HT-29 (cell line): ENCODE results near the gene DRAM1. TPM values are rescaled to one million over a fixed set of nuclear protein-coding genes. Genes with fewer than 3 reads are reported as not detected.

Experiments
- DNase-seq: peaks from one replicate; pipeline ENCODE4 v3.0.0-alpha.2; 2015; ENCODE audit warnings: low spot score
- total RNA-seq: library from RNA; depleted of rRNA; stranded (reverse); fragments of >200 nt; shearing (Covaris generic); gene quantifications from 2 replicates; pipeline ENCODE4 v1.2.3, GENCODE V29; 2014

Gene DRAM1
- total RNA-seq, 1 experiment from 2014 or later = 1.1 TPM

DNA sequence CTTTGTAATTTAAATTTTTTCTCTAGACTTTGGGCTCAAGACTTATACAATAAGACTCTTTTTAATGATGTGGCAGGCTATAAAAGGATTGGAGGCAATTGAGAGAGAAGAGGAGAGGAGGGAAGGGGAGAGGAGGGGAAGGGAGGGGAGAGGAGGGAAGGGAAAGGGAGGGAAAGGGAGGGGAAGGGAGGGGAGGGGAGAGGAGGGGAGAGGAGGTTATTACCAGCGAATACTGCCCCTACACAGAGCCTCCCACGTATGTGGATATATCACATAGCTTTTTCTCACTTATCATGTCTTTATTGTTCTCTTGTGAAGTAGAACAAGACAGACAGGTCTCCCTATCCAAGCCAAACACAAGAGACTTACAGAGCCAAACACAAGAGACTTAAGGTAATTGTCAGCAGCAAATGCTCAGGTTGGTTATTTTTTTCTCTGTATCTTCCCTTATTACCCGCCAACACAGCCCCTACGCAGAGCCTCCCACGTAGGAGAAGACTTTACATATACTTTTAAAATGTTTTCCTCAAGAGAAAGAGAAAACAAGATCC is 63.1 kb downstream of the DRAM1 start:
- no peak for DNase-seq

DNA sequence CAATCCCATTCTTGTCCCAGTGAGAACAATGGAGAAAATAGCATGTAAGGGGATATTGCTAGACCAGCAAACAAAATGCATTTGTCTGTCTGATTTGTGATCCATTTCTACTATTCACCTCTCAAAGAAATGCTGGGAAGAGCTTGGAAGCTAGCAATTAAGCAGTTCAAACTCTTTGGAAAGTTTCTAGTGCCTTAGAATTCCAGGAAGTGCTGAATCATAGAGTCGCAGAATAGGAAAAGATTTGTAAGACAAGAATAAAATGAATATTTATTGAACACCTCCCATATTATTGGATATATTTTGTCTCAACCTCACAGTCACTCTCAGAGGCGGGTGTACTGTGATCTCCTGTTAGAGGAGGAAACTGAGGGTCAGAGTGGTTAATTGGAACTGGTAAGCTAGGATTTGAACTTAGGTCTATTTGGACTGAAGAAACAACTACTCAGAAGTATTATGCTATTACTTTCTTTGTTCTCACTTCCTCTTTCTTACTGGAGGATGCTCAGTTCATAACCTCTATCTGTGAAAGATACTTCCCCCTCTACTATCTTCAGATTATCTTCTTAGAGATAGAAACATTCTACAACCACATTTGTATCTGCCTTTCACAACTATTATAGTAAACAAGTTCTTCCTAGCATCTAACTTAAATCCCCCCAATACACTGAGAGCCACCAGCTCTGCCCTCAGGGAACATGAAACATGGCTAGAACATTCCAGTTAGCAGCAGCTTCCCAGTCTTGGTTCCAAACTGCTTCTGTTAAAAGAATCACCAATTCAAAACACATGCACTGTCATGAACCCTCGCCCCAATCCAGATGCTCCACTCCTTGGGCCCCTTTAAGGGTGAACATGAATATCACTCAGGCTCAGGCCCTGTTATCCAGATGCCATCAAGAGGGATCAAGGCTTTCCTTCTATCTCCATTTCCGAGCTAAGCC is 64.2 kb downstream of the DRAM1 start:
- DNase-seq = no peak

DNA sequence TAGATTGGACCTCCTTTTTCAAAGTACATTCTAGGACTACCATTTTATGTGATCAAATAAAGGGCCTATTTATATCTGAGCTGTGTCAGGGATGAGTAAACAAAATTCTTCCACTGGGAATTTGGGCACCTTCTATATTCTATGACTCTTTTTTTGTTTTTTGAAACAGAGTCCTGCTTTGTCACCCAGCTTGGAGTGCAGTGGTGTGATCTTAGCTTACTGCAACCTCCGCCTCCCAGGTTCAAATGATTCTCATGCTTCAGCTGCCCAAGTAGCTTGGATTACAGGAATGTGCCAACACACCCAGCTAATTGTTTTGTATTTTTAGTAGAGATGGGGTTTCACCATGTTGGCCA is 64.8 kb downstream of the DRAM1 start:
- DNase-seq = no peak

DNA sequence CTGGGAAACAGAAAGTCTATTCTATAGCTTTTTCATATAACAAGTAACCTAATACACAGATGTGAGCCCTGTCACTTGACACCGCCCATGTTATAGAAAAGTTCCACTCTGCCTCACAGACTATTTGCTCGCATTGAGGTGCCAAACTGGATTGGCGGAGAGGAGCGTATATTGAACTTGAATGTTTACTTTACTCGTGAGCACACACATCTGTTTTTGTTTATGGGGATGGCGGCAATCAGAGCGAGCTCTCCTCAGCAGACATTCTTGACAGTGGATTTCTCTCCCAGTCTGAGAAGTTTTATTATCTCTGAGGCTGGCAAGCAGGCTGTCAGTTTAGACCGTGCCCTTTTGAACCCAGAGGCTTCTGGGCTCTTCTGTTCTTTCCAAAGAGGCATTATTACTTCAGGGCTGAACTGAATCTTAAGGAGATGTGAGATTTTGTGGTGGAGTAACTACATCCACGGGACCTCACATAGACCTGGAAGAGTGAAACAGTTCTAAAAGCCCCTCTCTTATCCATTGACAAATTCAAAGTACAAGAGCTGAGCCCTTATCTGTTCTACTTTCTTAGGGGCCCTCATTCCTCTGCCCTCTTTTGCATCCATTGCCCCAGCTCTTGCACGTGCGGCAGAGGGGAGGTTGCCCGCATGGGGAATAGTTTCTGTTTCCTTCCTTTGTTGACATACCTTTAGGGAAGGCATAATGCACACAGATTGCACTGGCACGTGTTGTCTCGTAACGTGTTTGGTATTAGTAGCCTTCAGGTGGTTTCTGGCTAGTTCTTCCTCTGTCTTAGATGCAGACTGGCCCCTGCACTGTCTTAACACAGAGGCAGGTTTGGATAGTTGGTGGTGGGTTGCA is 68.2 kb downstream of the DRAM1 start:
- DNase-seq = no peak

DNA sequence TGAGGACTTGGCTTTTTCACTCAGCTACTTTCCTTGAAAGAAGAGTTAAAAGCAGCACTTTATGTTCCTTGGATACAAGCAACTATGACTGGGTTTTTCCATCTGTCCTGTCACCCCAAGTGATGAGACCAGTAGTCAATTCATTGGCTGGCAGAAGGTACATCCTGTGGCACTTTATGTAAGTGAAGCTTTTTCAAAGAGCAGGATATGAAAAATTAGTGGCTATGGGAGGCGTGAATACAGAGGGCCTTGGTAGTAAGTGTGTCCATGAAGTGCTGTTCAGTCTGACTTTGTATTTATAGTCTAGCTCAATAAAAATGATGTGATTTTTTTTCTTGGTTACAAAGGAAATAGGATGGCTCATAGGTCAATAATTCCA is 68.8 kb downstream of the DRAM1 start:
- no peak for DNase-seq

DNA sequence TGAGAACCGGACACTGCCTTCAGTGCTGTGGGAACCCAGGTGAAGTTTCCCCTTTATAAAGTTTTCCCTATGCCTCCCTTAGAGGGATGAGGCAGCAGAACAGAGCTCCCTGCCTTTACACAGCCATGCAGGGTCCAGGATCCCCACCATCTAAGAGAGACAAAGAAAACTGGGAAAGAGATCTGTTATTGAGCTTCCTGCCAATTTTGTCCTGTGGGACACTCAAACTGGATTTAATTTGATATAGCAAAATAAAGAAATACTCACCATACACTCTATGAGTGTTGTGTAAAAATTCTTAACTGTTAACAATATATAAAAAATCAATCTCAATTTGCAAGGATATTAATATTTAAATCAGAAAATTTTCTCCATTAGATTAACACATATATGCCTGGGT is 69.9 kb downstream of the DRAM1 start:
- DNase-seq = no peak

DNA sequence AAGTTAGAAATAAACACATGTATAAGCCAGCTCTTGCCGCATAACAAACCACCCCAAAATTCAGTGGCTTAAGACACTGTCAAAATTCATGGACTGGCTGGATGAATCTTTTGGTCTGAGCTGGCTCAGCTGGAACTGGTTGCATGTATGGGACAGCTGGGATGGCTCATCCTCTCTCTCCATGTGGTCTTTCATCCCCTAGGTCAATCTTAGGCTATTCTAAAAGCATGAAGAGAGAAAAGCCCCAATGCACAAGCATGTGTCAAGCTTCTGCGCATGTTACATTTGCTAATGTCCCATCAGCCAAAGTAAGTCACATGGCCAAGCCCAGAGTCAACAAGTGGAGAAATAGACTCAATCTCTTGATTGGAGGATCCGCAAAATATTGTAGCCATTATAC is 71.0 kb downstream of the DRAM1 start:
- DNase-seq = no peak

DNA sequence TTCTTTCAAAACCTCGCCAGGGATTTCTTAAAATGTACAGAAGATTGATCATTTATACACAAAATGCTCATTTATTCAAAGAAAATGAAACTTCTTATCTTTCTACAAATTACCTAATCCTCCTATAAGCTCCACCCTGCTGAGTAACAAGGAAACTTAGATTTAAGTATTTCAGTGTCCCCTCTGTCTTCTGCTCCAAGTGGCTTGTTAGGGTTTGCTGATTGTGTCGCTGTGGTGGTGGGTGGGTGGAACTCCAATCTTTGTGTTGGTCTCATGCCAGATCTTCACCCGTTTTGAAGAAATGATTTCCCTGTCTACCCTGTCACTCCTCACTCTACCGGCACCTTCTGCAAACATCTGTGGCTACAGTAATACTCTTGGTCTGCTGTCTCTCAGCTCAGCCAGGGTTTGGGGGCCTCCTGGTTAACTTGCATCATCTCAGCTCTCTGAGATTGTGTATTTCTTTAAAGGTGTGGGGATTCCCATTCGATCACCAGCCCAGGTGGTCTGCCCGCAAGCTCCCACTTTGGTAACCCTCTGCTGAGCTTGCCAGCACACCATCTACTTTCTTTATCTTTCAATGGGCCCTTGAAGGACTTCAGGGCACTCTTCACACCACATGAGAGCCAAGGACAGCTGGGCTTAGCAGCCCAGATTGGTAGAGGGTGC is 73.8 kb downstream of the DRAM1 start:
- DNase-seq = no peak

DNA sequence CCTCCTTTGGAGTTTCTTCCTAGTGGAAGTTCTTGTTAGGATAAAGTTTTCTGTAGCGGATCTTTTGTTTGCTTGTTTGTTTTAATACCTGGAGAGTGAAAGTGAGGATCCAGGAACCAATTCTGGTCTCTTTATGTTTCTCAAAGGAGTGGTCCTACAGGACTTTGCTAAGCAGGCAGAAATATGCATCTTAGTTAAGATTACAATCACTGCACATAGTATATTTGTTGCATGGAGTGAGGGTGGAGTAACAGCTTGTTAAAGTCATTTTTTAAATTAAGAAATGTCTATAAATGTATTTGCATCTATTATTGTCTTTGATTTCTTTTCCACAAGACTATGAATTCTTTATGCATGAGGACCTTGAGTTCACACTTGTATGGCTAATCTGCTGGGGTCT is 76.7 kb downstream of the DRAM1 start:
- DNase-seq = no peak

DNA sequence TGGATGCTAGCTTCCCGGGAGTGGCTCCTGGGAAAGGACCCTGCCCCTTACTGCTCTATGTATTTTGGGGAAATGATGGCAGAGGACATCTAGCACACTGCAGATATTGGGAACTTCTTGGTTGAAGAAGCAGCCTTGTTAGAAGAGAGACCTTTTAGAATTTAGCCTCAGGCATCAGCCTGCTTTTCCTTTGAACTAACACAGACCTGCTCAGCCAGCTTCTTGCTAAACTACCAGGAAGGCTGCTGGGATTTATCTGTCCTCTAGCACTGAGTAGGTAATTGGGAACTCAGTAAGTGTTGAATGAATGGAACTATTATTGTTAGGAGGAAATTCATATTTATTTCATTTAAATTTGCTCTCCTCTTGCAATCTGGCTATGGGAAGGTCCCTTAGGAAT is 77.3 kb downstream of the DRAM1 start:
- DNase-seq = no peak

DNA sequence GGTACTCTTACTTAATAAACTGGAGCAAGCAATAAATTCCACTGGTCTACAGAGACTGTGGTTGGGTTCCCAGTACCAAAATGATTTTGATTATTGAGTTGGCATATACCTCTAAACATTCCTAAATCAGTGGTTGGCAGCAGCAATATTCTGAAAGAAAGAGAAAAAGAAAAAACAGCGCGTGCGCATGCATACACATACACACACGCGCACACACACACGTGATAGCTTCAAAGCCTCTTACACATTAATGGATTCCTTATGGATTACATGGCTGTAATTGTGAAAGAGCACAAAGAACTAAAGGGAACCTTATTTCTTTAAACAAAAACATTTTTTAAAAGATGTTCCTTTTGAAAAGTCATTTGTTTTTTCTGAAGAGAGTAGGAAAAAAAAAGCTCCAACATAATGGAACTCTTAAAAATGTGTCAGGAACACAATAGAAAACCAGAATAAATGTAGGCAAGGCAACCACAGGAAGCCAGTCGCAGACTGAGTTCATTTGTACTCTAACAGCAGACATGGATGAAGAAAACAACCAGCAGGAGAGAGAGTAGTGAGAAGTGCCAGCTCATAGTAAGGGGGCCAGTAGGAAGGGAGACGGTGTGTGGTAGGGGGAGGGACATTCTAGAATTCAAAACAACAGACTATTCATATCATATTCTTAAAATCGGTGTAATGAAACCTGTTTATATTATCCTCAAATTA is 80.0 kb downstream of the DRAM1 start:
- no peak for DNase-seq

DNA sequence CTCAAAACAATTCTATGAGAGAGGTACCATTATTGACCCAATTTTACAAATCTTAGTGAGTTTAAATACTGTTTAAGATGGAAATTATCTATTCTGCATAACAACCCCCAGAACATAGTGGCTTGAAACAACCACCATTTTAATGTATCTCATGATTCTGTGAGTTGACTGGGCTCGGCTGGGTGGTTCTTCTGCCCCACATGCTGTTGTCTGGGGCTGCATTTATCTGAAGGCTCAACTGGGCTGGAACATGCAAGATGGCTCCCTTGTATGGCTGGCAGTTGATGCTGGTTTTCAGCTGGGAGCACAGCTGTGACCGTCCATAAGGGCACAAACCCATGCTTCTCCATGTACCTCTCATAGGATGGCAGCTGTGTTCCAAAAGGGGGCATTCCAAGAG is 82.2 kb downstream of the DRAM1 start:
- no peak for DNase-seq

DNA sequence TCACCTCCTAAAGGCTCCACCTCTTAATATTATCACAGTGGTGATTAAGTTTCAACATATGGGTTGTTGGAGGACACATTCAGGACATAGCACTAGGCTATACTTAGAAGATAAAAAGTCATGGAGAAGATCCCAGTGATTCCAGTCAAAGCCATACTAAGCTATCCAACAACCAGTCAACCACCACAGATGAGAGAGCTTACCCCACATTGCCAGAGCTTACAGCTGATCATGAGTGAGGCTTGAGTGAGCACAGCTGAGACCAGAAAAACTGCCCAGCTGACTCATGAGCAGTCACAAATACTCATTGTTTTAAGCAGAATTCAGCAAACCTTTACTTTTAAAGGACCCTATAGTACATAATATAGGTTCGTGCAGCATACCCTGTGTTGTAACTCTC is 85.1 kb downstream of the DRAM1 start:
- no peak for DNase-seq

DNA sequence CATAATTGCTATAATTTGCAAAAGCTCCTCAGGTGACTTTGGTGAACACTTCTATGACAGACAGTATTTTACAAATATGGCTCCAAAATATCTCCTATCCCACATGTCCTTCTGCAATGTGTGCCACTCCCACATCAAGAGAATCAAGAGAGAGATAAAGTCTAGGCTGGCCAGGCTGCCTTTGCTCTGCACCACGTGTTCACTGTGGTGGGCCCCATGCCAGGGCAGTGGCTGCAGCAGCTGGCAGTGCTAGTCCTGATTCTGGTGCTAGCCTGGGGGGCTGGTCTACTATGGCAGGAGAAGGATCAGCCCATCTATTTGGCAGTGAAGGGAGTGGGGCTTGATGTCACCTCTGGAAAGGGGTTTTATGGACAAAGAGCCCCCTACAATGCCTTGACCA is 86.3 kb downstream of the DRAM1 start:
- no peak for DNase-seq

DNA sequence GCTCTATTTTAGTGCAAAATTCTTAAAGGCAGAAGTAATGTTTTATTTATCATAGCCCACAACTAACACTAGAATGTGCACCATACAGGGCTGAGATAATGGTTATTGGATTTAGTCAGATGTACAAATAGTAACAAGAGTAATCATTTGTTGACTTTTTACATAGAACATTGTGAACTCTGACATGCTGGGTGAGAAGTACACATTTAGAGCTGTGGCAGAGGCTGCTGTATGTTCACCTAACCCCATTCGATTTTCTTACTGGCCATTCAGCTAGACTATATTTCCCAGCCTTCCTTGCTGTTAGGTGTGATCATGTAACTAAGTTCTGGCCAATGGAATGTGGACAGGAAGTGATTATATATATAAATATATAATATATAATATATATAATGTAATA is 89.1 kb downstream of the DRAM1 start:
- no peak for DNase-seq

DNA sequence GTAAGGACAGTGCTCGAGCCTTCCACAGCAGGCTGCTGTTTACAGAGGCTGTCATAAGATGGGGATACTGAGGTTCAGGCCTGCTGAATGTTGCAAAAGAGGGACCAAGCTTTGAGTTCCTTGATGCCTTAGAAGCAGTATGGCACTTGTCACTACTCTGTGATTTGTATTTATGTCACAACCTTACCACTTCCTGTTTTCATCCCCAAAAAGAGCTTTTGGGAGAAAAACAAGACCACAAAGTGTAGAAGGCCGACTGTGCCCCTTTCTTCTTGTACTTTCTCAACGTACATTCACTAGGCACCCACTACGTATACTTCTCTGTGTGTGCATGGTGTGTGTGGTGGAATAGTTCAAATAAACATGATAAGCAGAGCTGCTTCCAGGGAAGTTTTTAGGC is 90.1 kb downstream of the DRAM1 start:
- no peak for DNase-seq

DNA sequence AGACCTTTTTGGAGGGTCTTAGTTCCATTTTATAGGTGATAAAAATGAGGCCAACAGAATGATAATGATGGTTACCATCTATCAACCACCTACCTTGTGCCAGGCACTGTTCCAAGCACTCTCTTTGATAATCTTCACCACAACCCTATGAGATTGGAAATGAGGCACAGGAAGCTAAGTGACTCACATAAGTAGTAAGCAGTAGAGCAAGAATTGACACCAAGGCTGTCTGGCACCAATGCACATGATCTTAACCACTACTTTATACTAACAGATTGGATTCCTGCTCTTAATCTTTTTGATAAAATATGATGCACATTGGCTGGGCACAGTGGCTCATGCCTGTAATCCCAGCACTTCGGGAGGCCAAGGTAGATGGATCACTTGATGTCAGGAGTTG is 91.4 kb downstream of the DRAM1 start:
- no peak for DNase-seq
